Activated T-helper 17 cell treated with anti-CD3 and anti-CD28 coated beads, Interleukin-2, amount 50 U/mL, for 72 hours (primary cell): Measurements from ENCODE around the gene DALRD3. TPM values are rescaled to one million over a fixed set of nuclear protein-coding genes. Genes with fewer than 3 reads are reported as not detected.
A peak's percentile ranks its signal among the peaks of the same experiment; 100 is the strongest.

ENCODE experiments used
- ATAC-seq: fragments of 150-1000 bp; cut with Tn5 transposase; replicated peaks from 2 replicates; pipeline ENCODE4 v1.10.0; 2021; ENCODE audit warnings: mild to moderate bottlenecking, moderate library complexity
- H3K27ac Mint-ChIP-seq: one replicate; pipeline ENCODE4 v1.8.0; 2022; ENCODE audit warnings: mixed read lengths
- H3K27me3 Mint-ChIP-seq: one replicate; pipeline ENCODE4 v1.8.0; 2022; ENCODE audit warnings: mixed read lengths
- H3K36me3 Mint-ChIP-seq: one replicate; pipeline ENCODE4 v1.8.0; 2022; ENCODE audit warnings: low read depth, mild to moderate bottlenecking, mixed read lengths
- H3K4me1 Mint-ChIP-seq: one replicate; pipeline ENCODE4 v1.8.0; 2022; ENCODE audit warnings: mixed read lengths
- H3K4me3 Mint-ChIP-seq: one replicate; pipeline ENCODE4 v1.8.0; 2022; ENCODE audit warnings: mild to moderate bottlenecking, mixed read lengths
- H3K9me3 Mint-ChIP-seq: one replicate; pipeline ENCODE4 v1.8.0; 2022; ENCODE audit warnings: mixed read lengths
- total RNA-seq, 2 donors: library from RNA; stranded (reverse); gene quantifications; one replicate each; pipeline ENCODE4 v1.2.3, GENCODE V29; 2022

DALRD3 gene
- total RNA-seq, 2 donors from 2014 or later = 20.9 to 21.2 TPM

- Mint-ChIP-seq H3K36me3 (peaks cover 33% of the 10 kb centered on the region), H3K27ac (no peak overlapping the region), H3K9me3 (no peaks in the 10 kb centered on the region), H3K27me3 (no peaks in the 10 kb centered on the region), H3K4me3 (no peak overlapping the region), H3K4me1 (peaks cover 15% of the 10 kb centered on the region)
- no peak for ATAC-seq
Measured at GRCh38 chr3:49005303-49005680, 13.1 kb downstream of the DALRD3 start.

GRCh38 chr3:49004352-49005302, 13.8 kb downstream of the DALRD3 start:
- no peak overlapping the region for H3K4me3 Mint-ChIP-seq
- H3K9me3 Mint-ChIP-seq = no peaks in the 10 kb centered on the region
- H3K4me1 Mint-ChIP-seq = peaks cover 18% of the 10 kb centered on the region
- no peak for ATAC-seq
- no peak overlapping the region for H3K27ac Mint-ChIP-seq
- H3K27me3 Mint-ChIP-seq = no peaks in the 10 kb centered on the region
- H3K36me3 Mint-ChIP-seq = peaks cover 27% of the 10 kb centered on the region

- Mint-ChIP-seq H3K27ac (peak overlapping the region; percentile 61), H3K4me3 (no peak overlapping the region), H3K4me1 (peaks cover 5% of the 10 kb centered on the region), H3K36me3 (no peaks in the 10 kb centered on the region), H3K9me3 (no peaks in the 10 kb centered on the region), H3K27me3 (no peaks in the 10 kb centered on the region)
- no peak for ATAC-seq
Measured at GRCh38 chr3:49001155-49001554, 17.2 kb downstream of the DALRD3 start.

- Mint-ChIP-seq H3K9me3 (no peaks in the 10 kb centered on the region), H3K36me3 (peaks cover 15% of the 10 kb centered on the region), H3K4me1 (peaks cover 12% of the 10 kb centered on the region), H3K27ac (peak overlapping the region; percentile 81), H3K27me3 (no peaks in the 10 kb centered on the region), H3K4me3 (no peak overlapping the region)
- no peak for ATAC-seq
Measured at GRCh38 chr3:48999085-48999858, 19.1 kb downstream of the DALRD3 start.

- Mint-ChIP-seq H3K9me3 (no peaks in the 10 kb centered on the region), H3K4me1 (peaks cover 12% of the 10 kb centered on the region)
- ATAC-seq = no peak
Measured at GRCh38 chr3:48997714-48998637, 20.4 kb downstream of the DALRD3 start.

GRCh38 chr3:48997102-48997635, 21.2 kb downstream of the DALRD3 start:
- Mint-ChIP-seq H3K27ac (peak overlapping the region; percentile 41), H3K36me3 (peaks cover 30% of the 10 kb centered on the region), H3K4me3 (no peak overlapping the region), H3K4me1 (peaks cover 12% of the 10 kb centered on the region), H3K9me3 (no peaks in the 10 kb centered on the region), H3K27me3 (no peaks in the 10 kb centered on the region)
- ATAC-seq = no peak

More at GRCh38 chr3:48997714-48998637, 20.4 kb downstream of the DALRD3 start:
- Mint-ChIP-seq H3K27me3 (no peaks in the 10 kb centered on the region), H3K27ac (peak overlapping the region; percentile 41), H3K36me3 (peaks cover 27% of the 10 kb centered on the region), H3K4me3 (no peak overlapping the region)

- Mint-ChIP-seq H3K27ac (no peak overlapping the region), H3K36me3 (peaks cover 36% of the 10 kb centered on the region), H3K27me3 (no peaks in the 10 kb centered on the region), H3K4me3 (no peak overlapping the region), H3K9me3 (no peaks in the 10 kb centered on the region), H3K4me1 (peaks cover 16% of the 10 kb centered on the region)
- no peak for ATAC-seq
Measured at GRCh38 chr3:48996640-48997039, 21.7 kb downstream of the DALRD3 start.

GRCh38 chr3:48993834-48994233, 24.5 kb downstream of the DALRD3 start:
- Mint-ChIP-seq H3K27me3 (no peaks in the 10 kb centered on the region), H3K27ac (peak overlapping the region; percentile 12), H3K9me3 (no peaks in the 10 kb centered on the region), H3K36me3 (peaks cover 47% of the 10 kb centered on the region), H3K4me3 (no peak overlapping the region), H3K4me1 (peaks cover 19% of the 10 kb centered on the region)
- ATAC-seq = no peak

GRCh38 chr3:48991851-48992545, 26.4 kb downstream of the DALRD3 start:
- Mint-ChIP-seq H3K9me3 (no peaks in the 10 kb centered on the region), H3K27ac (peak overlapping the region; percentile 95), H3K4me1 (peaks cover 25% of the 10 kb centered on the region), H3K36me3 (peaks cover 47% of the 10 kb centered on the region), H3K4me3 (peak overlapping the region; percentile 97), H3K27me3 (no peaks in the 10 kb centered on the region)
- no peak for ATAC-seq

- peaks cover 27% of the 10 kb centered on the region for H3K4me1 Mint-ChIP-seq
- H3K27me3 Mint-ChIP-seq = no peaks in the 10 kb centered on the region
- ATAC-seq = peak; percentile 23
- H3K36me3 Mint-ChIP-seq = peaks cover 55% of the 10 kb centered on the region
- H3K9me3 Mint-ChIP-seq = no peaks in the 10 kb centered on the region
- peak overlapping the region; percentile 97 for H3K4me3 Mint-ChIP-seq
- peak overlapping the region; percentile 95 for H3K27ac Mint-ChIP-seq
Measured at GRCh38 chr3:48990636-48991469, 27.5 kb downstream of the DALRD3 start.

- Mint-ChIP-seq H3K4me3 (peak within 1 kb of the TSS; percentile 97), H3K4me1 (peaks cover 26% of the 10 kb centered on the region), H3K27ac (peak within 1 kb of the TSS; percentile 95), H3K27me3 (no peaks in the 10 kb centered on the region), H3K36me3 (peaks cover 55% of the 10 kb centered on the region), H3K9me3 (no peaks in the 10 kb centered on the region)
- peak; percentile 76 for ATAC-seq
Measured at GRCh38 chr3:48989796-48990635, 28.4 kb downstream of the DALRD3 start, which contains the start of gene P4HTM. Gene P4HTM (plus strand): TSS chr3:48990241. CDS start chr3:48990257, 16 bp downstream.
